PFSK-1 (cell line): Measurements from ENCODE around the gene YAF2.

Experiments
- FOXP2 ChIP-seq: optimal IDR thresholded peaks from 2 replicates; pipeline ENCODE3; 2011; ENCODE audit warnings: borderline replicate concordance, control low read depth, inconsistent platforms; ENCODE audit not compliant: insufficient read depth; ENCODE audit errors: extremely low read length, extremely low read depth
- POLR2AphosphoS5 ChIP-seq: IDR thresholded peaks from 2 replicates; pipeline ENCODE4 v1.6.1; 2012; ENCODE audit warnings: low read depth, mild to moderate bottlenecking, control low read depth, low read length, moderate library complexity
- SIN3A ChIP-seq: IDR thresholded peaks from 2 replicates; pipeline ENCODE4 v1.6.1; 2012; ENCODE audit warnings: mild to moderate bottlenecking, low read length, moderate library complexity, borderline replicate concordance; ENCODE audit not compliant: insufficient read depth
- TAF1 ChIP-seq: IDR thresholded peaks from 2 replicates; pipeline ENCODE4 v1.6.1; 2012; ENCODE audit warnings: low read length, control low read depth, borderline replicate concordance; ENCODE audit not compliant: insufficient read depth
- TF ChIP-seq, protein P1 (sequence below), 2 experiments: IDR thresholded peaks; 2 replicates each; pipeline versions ENCODE4 v1.6.1 to v1.8.0; 2011 to 2012; ENCODE audit warnings: low read depth in 2 of 2, low read length in 2 of 2, control low read depth in 1 of 2, inconsistent platforms in 1 of 2, mild to moderate bottlenecking in 1 of 2, moderate library complexity in 1 of 2; ENCODE audit not compliant: insufficient read depth in 1 of 2

GRCh38 chr12:42161529-42161928 lies 76.5 kb downstream of the YAF2 start:
- TF ChIP-seq TAF1 = no peak
- TF ChIP-seq POLR2AphosphoS5 = no peak
- TF ChIP-seq, protein P1, sequence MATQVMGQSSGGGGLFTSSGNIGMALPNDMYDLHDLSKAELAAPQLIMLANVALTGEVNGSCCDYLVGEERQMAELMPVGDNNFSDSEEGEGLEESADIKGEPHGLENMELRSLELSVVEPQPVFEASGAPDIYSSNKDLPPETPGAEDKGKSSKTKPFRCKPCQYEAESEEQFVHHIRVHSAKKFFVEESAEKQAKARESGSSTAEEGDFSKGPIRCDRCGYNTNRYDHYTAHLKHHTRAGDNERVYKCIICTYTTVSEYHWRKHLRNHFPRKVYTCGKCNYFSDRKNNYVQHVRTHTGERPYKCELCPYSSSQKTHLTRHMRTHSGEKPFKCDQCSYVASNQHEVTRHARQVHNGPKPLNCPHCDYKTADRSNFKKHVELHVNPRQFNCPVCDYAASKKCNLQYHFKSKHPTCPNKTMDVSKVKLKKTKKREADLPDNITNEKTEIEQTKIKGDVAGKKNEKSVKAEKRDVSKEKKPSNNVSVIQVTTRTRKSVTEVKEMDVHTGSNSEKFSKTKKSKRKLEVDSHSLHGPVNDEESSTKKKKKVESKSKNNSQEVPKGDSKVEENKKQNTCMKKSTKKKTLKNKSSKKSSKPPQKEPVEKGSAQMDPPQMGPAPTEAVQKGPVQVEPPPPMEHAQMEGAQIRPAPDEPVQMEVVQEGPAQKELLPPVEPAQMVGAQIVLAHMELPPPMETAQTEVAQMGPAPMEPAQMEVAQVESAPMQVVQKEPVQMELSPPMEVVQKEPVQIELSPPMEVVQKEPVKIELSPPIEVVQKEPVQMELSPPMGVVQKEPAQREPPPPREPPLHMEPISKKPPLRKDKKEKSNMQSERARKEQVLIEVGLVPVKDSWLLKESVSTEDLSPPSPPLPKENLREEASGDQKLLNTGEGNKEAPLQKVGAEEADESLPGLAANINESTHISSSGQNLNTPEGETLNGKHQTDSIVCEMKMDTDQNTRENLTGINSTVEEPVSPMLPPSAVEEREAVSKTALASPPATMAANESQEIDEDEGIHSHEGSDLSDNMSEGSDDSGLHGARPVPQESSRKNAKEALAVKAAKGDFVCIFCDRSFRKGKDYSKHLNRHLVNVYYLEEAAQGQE (IDR thresholded peaks at IDR 0.05; ENCODE audit: insufficient read depth in 1 of 2, low read depth in 2 of 2, low read length in 2 of 2) = no peak
- TF ChIP-seq SIN3A = no peak
- no peak for TF ChIP-seq FOXP2
